ENCODE measurements around the gene UBA6.
A peak's percentile ranks its signal among the peaks of the same experiment; 100 is the strongest.

UBA6 gene

GRCh38 chr4:67725981-67726380 lies 25.0 kb upstream of the UBA6 start:
- no peak for ATAC-seq (ENCODE audit: insufficient read depth, low read depth)
- no peak for TF ChIP-seq EZH2 (IDR thresholded peaks at IDR 0.05; ENCODE audit: borderline replicate concordance, low read depth, low read length, severe bottlenecking)
- no peak for TF ChIP-seq CTCF (IDR thresholded peaks at IDR 0.05; ENCODE audit: borderline replicate concordance, extremely low read depth, low read length, poor library complexity, severe bottlenecking)
- Histone ChIP-seq H3K4me3 (ENCODE audit: low read depth in 1 of 2, low read length in 2 of 2) (no peak overlapping the region), H3K4me2 (ENCODE audit: insufficient read depth, low read length) (no peak overlapping the region), H3K36me3 (ENCODE audit: insufficient read depth, low read length) (peaks cover 11% of the 10 kb centered on the region), H3K27ac (ENCODE audit: low read length) (no peak overlapping the region), H3K9ac (ENCODE audit: low read depth, low read length) (no peak overlapping the region), H4K20me1 (ENCODE audit: insufficient read depth, low read length) (no peaks in the 10 kb centered on the region), H3K79me2 (ENCODE audit: insufficient read depth, low read length) (no peaks in the 10 kb centered on the region), H2AFZ (ENCODE audit: low read depth, low read length) (no peak overlapping the region), H3K9me3 (ENCODE audit: insufficient read depth, low read length, severe bottlenecking) (no peaks in the 10 kb centered on the region), H3K27me3 (ENCODE audit: insufficient read depth, low read length, poor library complexity) (no peaks in the 10 kb centered on the region), H3K4me1 (ENCODE audit: insufficient read depth, low read length) (no peaks in the 10 kb centered on the region)
- no peak for DNase-seq

GRCh38 chr4:67725132-67725531 lies 24.2 kb upstream of the UBA6 start:
- H3K4me2 ChIP-seq (ENCODE audit: insufficient read depth, low read length) = no peak overlapping the region
- no peak overlapping the region for H3K4me3 ChIP-seq (ENCODE audit: low read depth in 1 of 2, low read length in 2 of 2)
- no peaks in the 10 kb centered on the region for H3K4me1 ChIP-seq (ENCODE audit: insufficient read depth, low read length)
- ATAC-seq (ENCODE audit: insufficient read depth, low read depth) (no peak), DNase-seq (no peak)
- H3K27me3 ChIP-seq (ENCODE audit: insufficient read depth, low read length, poor library complexity) = no peaks in the 10 kb centered on the region
- H2AFZ ChIP-seq (ENCODE audit: low read depth, low read length) = no peak overlapping the region
- H3K36me3 ChIP-seq (ENCODE audit: insufficient read depth, low read length) = peaks cover 18% of the 10 kb centered on the region
- no peak overlapping the region for H3K9ac ChIP-seq (ENCODE audit: low read depth, low read length)
- no peaks in the 10 kb centered on the region for H4K20me1 ChIP-seq (ENCODE audit: insufficient read depth, low read length)
- no peaks in the 10 kb centered on the region for H3K79me2 ChIP-seq (ENCODE audit: insufficient read depth, low read length)
- TF ChIP-seq CTCF (IDR thresholded peaks at IDR 0.05; ENCODE audit: borderline replicate concordance, extremely low read depth, low read length, poor library complexity, severe bottlenecking) = no peak
- no peak for TF ChIP-seq EZH2 (IDR thresholded peaks at IDR 0.05; ENCODE audit: borderline replicate concordance, low read depth, low read length, severe bottlenecking)
- no peak overlapping the region for H3K27ac ChIP-seq (ENCODE audit: low read length)
- no peaks in the 10 kb centered on the region for H3K9me3 ChIP-seq (ENCODE audit: insufficient read depth, low read length, severe bottlenecking)

DNA sequence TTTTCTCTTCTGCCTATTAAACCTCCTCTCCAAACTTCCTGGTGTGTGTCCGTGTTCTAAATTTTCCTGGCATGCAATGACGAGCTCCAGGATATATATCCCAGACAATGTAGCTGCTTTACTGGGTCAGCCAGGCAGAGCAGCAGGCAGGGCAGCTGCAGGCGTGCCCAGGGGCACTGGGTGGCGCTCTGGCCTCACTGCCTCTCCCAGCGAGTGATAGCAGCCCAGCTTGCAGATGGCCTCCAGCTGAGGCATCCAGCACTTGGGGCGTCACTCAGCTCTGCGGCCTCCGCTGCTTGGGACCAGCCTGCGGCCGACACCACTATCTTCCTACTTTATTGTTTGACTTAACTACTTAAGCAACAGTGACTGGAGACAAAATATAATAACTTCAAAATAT lies 23.0 kb upstream of the UBA6 start:
- TF ChIP-seq CTCF (IDR thresholded peaks at IDR 0.05; ENCODE audit: borderline replicate concordance, extremely low read depth, low read length, poor library complexity, severe bottlenecking) = peak; percentile 18
- no peak for TF ChIP-seq EZH2 (IDR thresholded peaks at IDR 0.05; ENCODE audit: borderline replicate concordance, low read depth, low read length, severe bottlenecking)
- no peak overlapping the region for H3K27ac ChIP-seq (ENCODE audit: low read length)
- no peak overlapping the region for H3K9ac ChIP-seq (ENCODE audit: low read depth, low read length)
- H3K79me2 ChIP-seq (ENCODE audit: insufficient read depth, low read length) = no peaks in the 10 kb centered on the region
- ATAC-seq (ENCODE audit: insufficient read depth, low read depth) (0 out of 3 replicates have a peak, but pooled peaks have one; percentile 21), DNase-seq (no peak)
- no peaks in the 10 kb centered on the region for H4K20me1 ChIP-seq (ENCODE audit: insufficient read depth, low read length)
- H3K4me3 ChIP-seq (ENCODE audit: low read depth in 1 of 2, low read length in 2 of 2) = no peak overlapping the region
- no peak overlapping the region for H2AFZ ChIP-seq (ENCODE audit: low read depth, low read length)
- no peaks in the 10 kb centered on the region for H3K27me3 ChIP-seq (ENCODE audit: insufficient read depth, low read length, poor library complexity)
- H3K36me3 ChIP-seq (ENCODE audit: insufficient read depth, low read length) = peaks cover 16% of the 10 kb centered on the region; the same call in 1 of the 2 replicates
- no peaks in the 10 kb centered on the region for H3K4me1 ChIP-seq (ENCODE audit: insufficient read depth, low read length)
- no peak overlapping the region for H3K4me2 ChIP-seq (ENCODE audit: insufficient read depth, low read length)
- H3K9me3 ChIP-seq (ENCODE audit: insufficient read depth, low read length, severe bottlenecking) = no peaks in the 10 kb centered on the region

DNA sequence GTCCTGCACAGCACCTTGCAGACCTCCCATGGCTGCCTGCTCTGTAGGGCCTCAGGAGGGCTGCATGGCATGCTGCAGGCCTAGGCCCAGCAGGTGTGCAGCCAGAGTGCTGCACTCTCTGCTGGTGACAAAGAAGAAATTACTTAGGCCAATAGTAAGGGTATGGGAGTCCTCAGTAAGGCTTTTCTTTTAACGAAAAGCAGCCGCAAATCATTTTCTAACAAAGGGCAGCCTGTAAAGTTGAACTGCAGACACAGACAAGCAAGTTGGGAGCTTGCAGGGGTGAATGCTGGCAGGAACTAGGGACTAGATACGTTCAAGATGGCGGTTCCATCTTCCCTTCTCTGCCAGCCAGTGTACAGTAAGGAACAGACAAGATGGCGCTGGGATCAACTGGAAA lies 22.4 kb upstream of the UBA6 start:
- ATAC-seq (ENCODE audit: insufficient read depth, low read depth) = no peak
- no peaks in the 10 kb centered on the region for H3K9me3 ChIP-seq (ENCODE audit: insufficient read depth, low read length, severe bottlenecking)
- H4K20me1 ChIP-seq (ENCODE audit: insufficient read depth, low read length) = no peaks in the 10 kb centered on the region
- H3K27me3 ChIP-seq (ENCODE audit: insufficient read depth, low read length, poor library complexity) = no peaks in the 10 kb centered on the region
- no peak overlapping the region for H3K27ac ChIP-seq (ENCODE audit: low read length)
- H3K36me3 ChIP-seq (ENCODE audit: insufficient read depth, low read length) = peaks cover 16% of the 10 kb centered on the region; the same call in 1 of the 2 replicates
- H3K9ac ChIP-seq (ENCODE audit: low read depth, low read length) = no peak overlapping the region
- no peaks in the 10 kb centered on the region for H3K4me1 ChIP-seq (ENCODE audit: insufficient read depth, low read length)
- H2AFZ ChIP-seq (ENCODE audit: low read depth, low read length) = no peak overlapping the region
- no peak overlapping the region for H3K4me3 ChIP-seq (ENCODE audit: low read depth in 1 of 2, low read length in 2 of 2)
- no peaks in the 10 kb centered on the region for H3K79me2 ChIP-seq (ENCODE audit: insufficient read depth, low read length)
- no peak overlapping the region for H3K4me2 ChIP-seq (ENCODE audit: insufficient read depth, low read length)
- TF ChIP-seq EZH2 (IDR thresholded peaks at IDR 0.05; ENCODE audit: borderline replicate concordance, low read depth, low read length, severe bottlenecking) (no peak), CTCF (IDR thresholded peaks at IDR 0.05; ENCODE audit: borderline replicate concordance, extremely low read depth, low read length, poor library complexity, severe bottlenecking) (no peak)
- no peak for DNase-seq
